Esophagus squamous epithelium (tissue), 4 donors: ENCODE measurements around the gene RRAD.

Source experiments
- CTCF ChIP-seq, 6 experiments: fragments of 450-650 bp in 4 of 6; fragments of 200-600 bp in 2 of 6; sonication (generic) in 2 of 6; IDR thresholded peaks; one replicate each; pipeline ENCODE4 v1.5.1; 2016 to 2019; ENCODE audit warnings: antibody characterized with exemption in 6 of 6, mild to moderate bottlenecking in 4 of 6, moderate library complexity in 4 of 6
- POLR2A ChIP-seq, 4 donors: fragments of 450-650 bp; IDR thresholded peaks; one replicate each; pipeline ENCODE4 v1.6.1; 2017; ENCODE audit warnings: antibody characterized with exemption in 4 of 4, mild to moderate bottlenecking in 4 of 4, moderate library complexity in 3 of 4

GRCh38 chr16:66917741-66918140 lies 7.6 kb downstream of the RRAD start:
- TF ChIP-seq CTCF (IDR thresholded peaks at IDR 0.05), result no peak
- no peak for TF ChIP-seq POLR2A (IDR thresholded peaks at IDR 0.05)
